22Rv1 (cell line): Measurements from ENCODE around the gene CELF4.

Experiments
- H3K27ac ChIP-seq: fragments of 450-650 bp; 2 replicates; pipeline ENCODE4 v1.5.1; 2017
- CTCF ChIP-seq: fragments of 450-650 bp; IDR thresholded peaks from 2 replicates; pipeline ENCODE4 v1.5.1; 2017; ENCODE audit warnings: mild to moderate bottlenecking
- ZFX ChIP-seq: fragments of 450-650 bp; IDR thresholded peaks from 2 replicates; pipeline ENCODE4 v1.6.1; 2017; ENCODE audit warnings: antibody characterized with exemption, borderline replicate concordance

The CELF4 gene

GRCh38 chr18:37328946-37329719 is 236.5 kb downstream of the CELF4 start:
- no peak overlapping the region for H3K27ac ChIP-seq
- TF ChIP-seq CTCF (no peak), ZFX (no peak)

GRCh38 chr18:37327063-37327577 is 238.5 kb downstream of the CELF4 start:
- TF ChIP-seq ZFX (no peak), CTCF (no peak)
- no peak overlapping the region for H3K27ac ChIP-seq

DNA sequence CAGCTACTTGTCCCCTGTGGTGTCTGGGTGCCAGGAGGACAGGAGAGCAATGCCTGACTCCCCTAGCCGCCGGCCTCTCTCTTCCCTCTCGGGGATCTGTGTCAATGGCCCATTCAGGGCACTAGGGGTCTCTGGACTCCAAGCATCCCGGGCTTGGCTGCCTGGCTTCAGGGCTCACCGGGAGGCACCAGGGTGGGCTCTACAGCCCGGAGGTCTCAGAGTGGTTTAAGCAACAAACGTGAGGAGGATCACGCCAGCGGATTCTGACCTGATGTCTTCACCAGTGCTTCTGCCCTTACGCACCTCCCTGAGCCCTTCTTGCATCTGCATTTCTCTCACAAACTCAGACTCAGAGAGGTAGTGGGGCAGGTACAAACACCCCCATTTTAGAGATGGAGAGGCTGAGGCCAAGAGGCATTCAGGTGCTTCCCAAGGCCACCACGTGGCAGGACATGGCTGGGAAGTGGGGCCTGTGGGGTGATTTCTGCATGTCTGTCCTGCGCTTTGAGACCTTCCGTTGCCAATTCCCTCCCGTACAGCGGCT is 243.0 kb downstream of the CELF4 start:
- TF ChIP-seq ZFX (no peak), CTCF (peak; percentile 89)
- no peak overlapping the region for H3K27ac ChIP-seq

GRCh38 chr18:37321582-37322491 is 243.8 kb downstream of the CELF4 start:
- no peak for TF ChIP-seq ZFX
- no peak for TF ChIP-seq CTCF
- H3K27ac ChIP-seq: no peak overlapping the region

DNA sequence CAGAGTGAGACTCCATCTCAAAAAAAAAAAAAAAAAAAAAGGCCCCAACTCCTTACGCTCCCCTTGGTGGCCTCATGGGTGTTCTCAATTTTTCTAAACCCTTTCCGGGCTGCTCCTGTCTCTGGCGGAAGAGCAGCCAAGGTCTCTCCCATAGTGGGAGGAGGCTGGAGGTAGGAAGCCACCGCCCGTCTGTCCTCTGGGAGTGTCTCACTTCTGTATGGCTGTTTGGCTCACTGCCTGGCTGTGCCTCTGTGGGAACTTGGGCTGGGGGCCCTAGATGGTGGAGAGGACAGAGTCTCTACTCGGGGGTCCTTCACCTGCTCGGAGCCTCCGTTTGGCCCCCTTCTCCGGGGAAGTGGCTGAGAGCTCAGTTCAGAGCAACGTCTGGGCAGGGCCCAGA is 245.3 kb downstream of the CELF4 start:
- no peak overlapping the region for H3K27ac ChIP-seq
- TF ChIP-seq CTCF (no peak), ZFX (no peak)

DNA sequence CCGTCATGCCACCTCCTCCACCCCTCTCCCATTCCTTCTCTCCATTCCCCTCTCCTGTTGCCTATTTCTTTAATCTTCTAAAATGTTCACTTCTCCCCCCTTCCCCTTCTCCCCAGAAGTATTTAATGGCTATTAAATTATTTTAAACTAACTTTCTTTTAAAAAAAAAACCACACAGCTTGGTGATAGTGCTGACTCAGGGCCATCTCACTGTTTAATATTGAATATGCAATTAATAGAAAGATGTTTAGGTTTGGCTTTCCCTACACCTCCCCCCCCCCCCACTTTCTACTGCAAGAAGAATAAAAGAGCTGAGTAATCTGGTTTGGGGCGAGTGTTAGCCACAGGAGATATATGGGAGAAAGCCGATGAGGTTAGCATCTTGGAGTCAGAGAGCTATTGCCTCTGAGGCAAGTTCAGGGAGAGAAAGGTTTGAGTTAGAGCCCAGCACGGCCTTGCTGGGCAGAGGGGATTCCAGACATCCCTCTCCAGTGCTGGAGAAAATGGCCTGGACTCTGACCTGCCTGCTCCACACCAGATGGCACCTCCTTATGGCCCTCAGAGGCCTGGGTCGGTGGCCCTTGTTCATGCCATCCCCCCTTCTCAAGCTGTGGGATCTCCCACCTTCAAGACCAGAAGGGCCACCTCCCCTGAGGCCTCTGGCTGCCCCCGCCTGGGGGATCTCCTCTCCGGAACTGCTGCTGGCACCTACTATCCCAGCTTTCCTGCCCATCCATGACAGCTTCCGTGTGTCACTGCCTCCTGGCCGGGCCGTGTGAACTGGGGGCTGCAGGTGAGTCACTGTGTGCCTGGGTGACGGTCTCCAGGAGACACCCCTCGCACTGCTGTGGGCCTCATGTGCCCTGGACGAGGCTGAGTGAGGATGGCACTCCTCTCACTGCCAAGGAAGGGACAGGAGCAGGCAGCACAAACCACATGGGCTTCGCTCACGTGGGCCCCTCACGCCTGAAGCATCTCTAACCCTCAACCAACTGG is 246.9 kb downstream of the CELF4 start:
- TF ChIP-seq CTCF (no peak), ZFX (no peak)
- H3K27ac ChIP-seq: no peak overlapping the region
